A549 (cell line): Measurements from ENCODE around the gene INPP5A. TPM values are rescaled to one million over a fixed set of nuclear protein-coding genes. Genes with fewer than 3 reads are reported as not detected.

Source experiments
- ATAC-seq, 2 experiments: fragments of 200-7000 bp in 1 of 2; fragments of >200 bp in 1 of 2; cut with Nextera tagmentation in 1 of 2; cut with Tn5 transposase in 1 of 2; 3 replicates each; pipeline versions ENCODE4 v1.8.0 to v1.9.1; 2018 to 2020; ENCODE audit warnings: mild to moderate bottlenecking in 1 of 2, moderate library complexity in 1 of 2
- CTCF ChIA-PET: fragments of 300-600 bp; sonication (Branson Sonifier 250); formaldehyde crosslinking; extraction: SDS; loops from one replicate; lab custom pipeline; 2021; ENCODE audit warnings: antibody characterized with exemption, inconsistent platforms; lab: Yijun Ruan, JAX
- POLR2A ChIA-PET: fragments of 350-600 bp; formaldehyde crosslinking; extraction: SDS; loops from one replicate; lab custom pipeline; 2021; ENCODE audit warnings: antibody characterized with exemption, inconsistent platforms; lab: Yijun Ruan, JAX
- DNase-seq, 2 experiments: peaks; one replicate each; pipeline versions ENCODE4 v3.0.0 to v3.0.0-alpha.2; 2011 to 2016; ENCODE audit warnings: low read depth in 1 of 2, low spot score in 1 of 2
- FAIRE-seq: peaks from 2 replicates; lab custom pipeline; 2011; peaks lifted over from hg19 to GRCh38; lab: Jason Lieb, UNC
- H3K27ac ChIP-seq, 2 experiments: fragments of >200 bp; sonication (Bioruptor Twin); formaldehyde crosslinking; 3 replicates each; pipeline ENCODE4 v1.5.1; 2016 to 2017
- H3K4me1 ChIP-seq: fragments of >200 bp; sonication (Bioruptor Twin); formaldehyde crosslinking; 3 replicates; pipeline ENCODE4 v1.6.1; 2016
- H3K4me2 ChIP-seq: fragments of >200 bp; sonication (Bioruptor Twin); formaldehyde crosslinking; 3 replicates; pipeline ENCODE4 v1.6.1; 2016
- H3K4me3 ChIP-seq: fragments of >200 bp; sonication (Bioruptor Twin); formaldehyde crosslinking; 3 replicates; pipeline ENCODE4 v1.5.1; 2016
- H3K9me3 ChIP-seq: fragments of >200 bp; sonication (Bioruptor Twin); formaldehyde crosslinking; 3 replicates; pipeline ENCODE4 v1.6.1; 2016
- CBX8 ChIP-seq: fragments of 200-600 bp; sonication (generic); IDR thresholded peaks from 2 replicates; pipeline ENCODE4 v1.6.1; 2016
- CHD2 ChIP-seq: fragments of 150-350 bp; IDR thresholded peaks from 2 replicates; pipeline ENCODE4 v1.6.1; 2014; ENCODE audit warnings: low read length; ENCODE audit not compliant: partially characterized antibody
- CHD4 ChIP-seq: fragments of 200-600 bp; sonication (generic); IDR thresholded peaks from 2 replicates; pipeline ENCODE4 v1.6.1; 2016; ENCODE audit warnings: antibody characterized with exemption, mild to moderate bottlenecking, borderline replicate concordance
- EHF ChIP-seq: fragments of 250-450 bp; sonication (Bioruptor Pico); IDR thresholded peaks from 2 replicates; pipeline ENCODE4 v1.5.0; 2020; ENCODE audit warnings: mild to moderate bottlenecking
- EHMT2 ChIP-seq: fragments of 200-600 bp; sonication (generic); IDR thresholded peaks from 2 replicates; pipeline ENCODE4 v1.6.1; 2016; ENCODE audit warnings: antibody characterized with exemption, low read depth, mild to moderate bottlenecking, moderate library complexity
- EP300 ChIP-seq, 2 experiments: fragments of >200 bp; sonication (Bioruptor Twin); formaldehyde crosslinking; IDR thresholded peaks; 2 replicates in 1 of 2; 3 replicates in 1 of 2; pipeline ENCODE4 v1.6.1; 2016 to 2017
- GATA3 ChIP-seq: IDR thresholded peaks from 2 replicates; pipeline ENCODE4 v1.6.1; 2012; ENCODE audit warnings: borderline replicate concordance
- HOXB13 ChIP-seq: fragments of 250-450 bp; sonication (Bioruptor Pico); IDR thresholded peaks from 2 replicates; pipeline ENCODE4 v1.5.0; 2020; ENCODE audit warnings: low read depth, mild to moderate bottlenecking, moderate library complexity
- HOXB5 ChIP-seq: fragments of 250-450 bp; sonication (Bioruptor Pico); IDR thresholded peaks from 2 replicates; pipeline ENCODE4 v1.5.0; 2020; ENCODE audit warnings: mild to moderate bottlenecking, moderate library complexity
- KDM1A ChIP-seq: fragments of 200-600 bp; sonication (generic); IDR thresholded peaks from 2 replicates; pipeline ENCODE4 v1.6.1; 2016; ENCODE audit warnings: low read depth, mild to moderate bottlenecking
- MAZ ChIP-seq: fragments of 150-350 bp; IDR thresholded peaks from 2 replicates; pipeline ENCODE4 v1.6.1; 2014; ENCODE audit warnings: antibody characterized with exemption, low read depth, low read length, borderline replicate concordance
- NPAS2 ChIP-seq: fragments of 250-450 bp; sonication (Bioruptor Pico); IDR thresholded peaks from 2 replicates; pipeline ENCODE4 v1.8.0; 2022; ENCODE audit warnings: mild to moderate bottlenecking, moderate library complexity, borderline replicate concordance
- POLR2AphosphoS2 ChIP-seq: conservative IDR thresholded peaks from 2 replicates; pipeline ENCODE4 v1.6.1; 2012; ENCODE audit warnings: low read length, improper control_type of control experiment, inconsistent platforms
- RFX5 ChIP-seq: fragments of 450-650 bp; IDR thresholded peaks from 2 replicates; pipeline ENCODE4 v1.7.1; 2014; ENCODE audit warnings: antibody characterized with exemption, mild to moderate bottlenecking, moderate library complexity
- TFCP2L1 ChIP-seq: fragments of 250-450 bp; sonication (Bioruptor Pico); IDR thresholded peaks from 2 replicates; pipeline ENCODE4 v1.5.0; 2021; ENCODE audit warnings: mild to moderate bottlenecking
- ZSCAN20 ChIP-seq: fragments of 250-450 bp; sonication (Bioruptor Pico); IDR thresholded peaks from 2 replicates; pipeline ENCODE4 v1.8.0; 2022; ENCODE audit warnings: mild to moderate bottlenecking, moderate library complexity
- WGBS: methylation state at CpG from one replicate; pipeline ENCODE4 v1.1.6; 2017; ENCODE audit errors: missing lambda C conversion rate; 5-methylcytosine and 5-hydroxymethylcytosine counted together
- polyA plus RNA-seq, 4 experiments: library from polyadenylated mRNA; depleted of rRNA in 3 of 4; stranded (reverse); fragments of >200 nt; fragmentation: RNase III in 1 of 4; extraction: RNeasy Plus Mini Kit Qiagen cat#74134 plus additional on column Dnase treatment in 1 of 4; gene quantifications; 2 replicates in 3 of 4; 3 replicates in 1 of 4; pipeline ENCODE4 v1.2.3, GENCODE V29; 2011 to 2017
- TF ChIP-seq, protein P1 (sequence below): fragments of 450-650 bp; IDR thresholded peaks from 2 replicates; pipeline ENCODE4 v1.6.1; 2014; ENCODE audit warnings: antibody characterized with exemption
- TF ChIP-seq, protein P2 (sequence below): fragments of 250-450 bp; sonication (Bioruptor Pico); IDR thresholded peaks from 2 replicates; pipeline ENCODE4 v1.5.0; 2020; ENCODE audit warnings: low read depth, mild to moderate bottlenecking, moderate library complexity
- TF ChIP-seq, protein P3 (sequence below): IDR thresholded peaks from 2 replicates; pipeline ENCODE4 v1.6.1; 2012
- TF ChIP-seq, protein P4 (sequence below): fragments of 250-450 bp; sonication (Bioruptor Pico); IDR thresholded peaks from 2 replicates; pipeline ENCODE4 v1.5.0; 2021; ENCODE audit warnings: mild to moderate bottlenecking, moderate library complexity, borderline replicate concordance
- TF ChIP-seq, protein P5 (sequence below): fragments of 150-350 bp; IDR thresholded peaks from 2 replicates; pipeline ENCODE4 v1.6.1; 2014; ENCODE audit warnings: low read depth, mild to moderate bottlenecking, low read length

INPP5A gene
- polyA plus RNA-seq, 2 of the 4 experiments (the other 2 are of a cell fraction) = 13.7 to 15.1 TPM

DNA sequence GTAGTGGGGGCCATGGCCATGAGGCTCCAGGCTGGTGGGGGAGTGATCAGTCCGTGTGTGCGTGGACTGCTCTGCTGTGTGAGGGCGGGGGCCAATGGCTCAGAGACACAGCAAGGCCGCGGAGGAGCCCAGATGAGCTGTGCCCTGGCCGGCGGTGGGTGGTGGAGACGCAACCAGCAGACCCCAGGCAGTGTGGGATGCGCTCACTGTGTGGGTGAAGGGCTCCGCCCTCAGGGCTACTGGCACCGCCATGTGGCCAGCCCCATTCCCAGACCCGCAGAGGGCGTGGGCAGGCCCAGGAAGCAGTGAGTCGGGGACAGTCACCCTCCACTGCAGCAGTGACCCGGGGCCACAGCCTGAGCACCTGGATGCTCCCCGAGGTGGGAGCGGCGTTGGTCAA lies 239.2 kb downstream of the INPP5A start:
- CTCF ChIA-PET = interaction anchor here (3.4 kb wide), 1 partner anchor 122 kb away, joined by 17 read pairs; no protein-coding TSS in a partner anchor

DNA sequence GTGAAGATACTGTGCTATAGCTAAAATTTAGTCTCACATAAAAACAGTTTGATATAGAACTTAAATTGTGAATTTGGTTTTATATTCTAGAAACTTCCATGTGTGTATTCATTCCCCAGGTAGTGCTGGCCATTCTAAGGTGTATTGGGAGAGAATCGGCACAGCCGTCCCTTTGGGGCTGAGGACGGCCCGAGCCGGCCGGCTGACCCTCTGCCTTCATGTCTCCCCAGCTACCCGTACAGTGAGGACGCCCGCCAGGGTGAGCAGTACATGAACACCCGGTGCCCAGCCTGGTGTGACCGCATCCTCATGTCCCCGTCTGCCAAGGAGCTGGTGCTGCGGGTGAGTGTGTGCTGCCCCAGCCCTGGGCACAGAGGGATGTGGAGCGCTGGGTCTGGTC lies 239.9 kb downstream of the INPP5A start:
- FAIRE-seq (no peak), ATAC-seq (no peak)
- Histone ChIP-seq H3K4me1 (peaks cover 14% of the 10 kb centered on the region), H3K27ac (no peak overlapping the region)
- ChIA-PET POLR2A (no interaction called here), CTCF (interaction anchor here (3.4 kb wide), 1 partner anchor 122 kb away, joined by 17 read pairs; no protein-coding TSS in a partner anchor)
- whole genome bisulfite sequencing = 92% methylated on average over 10 of the region's 14 CpGs
- TF ChIP-seq GATA3 = no peak
- TF ChIP-seq, protein P1, sequence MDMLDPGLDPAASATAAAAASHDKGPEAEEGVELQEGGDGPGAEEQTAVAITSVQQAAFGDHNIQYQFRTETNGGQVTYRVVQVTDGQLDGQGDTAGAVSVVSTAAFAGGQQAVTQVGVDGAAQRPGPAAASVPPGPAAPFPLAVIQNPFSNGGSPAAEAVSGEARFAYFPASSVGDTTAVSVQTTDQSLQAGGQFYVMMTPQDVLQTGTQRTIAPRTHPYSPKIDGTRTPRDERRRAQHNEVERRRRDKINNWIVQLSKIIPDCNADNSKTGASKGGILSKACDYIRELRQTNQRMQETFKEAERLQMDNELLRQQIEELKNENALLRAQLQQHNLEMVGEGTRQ = no peak
- no peak for TF ChIP-seq CBX8
- no peak for TF ChIP-seq NPAS2
- no peak for TF ChIP-seq EHMT2
- TF ChIP-seq EHF (CRISPR knock-in tag) = no peak
- no peak for TF ChIP-seq TFCP2L1 (CRISPR knock-in tag)
- no peak for TF ChIP-seq HOXB5 (CRISPR knock-in tag)
- TF ChIP-seq, all 56 proteins: peak for 0
- H3K4me2 ChIP-seq = no peak overlapping the region
- DNase-seq = no peak
- no peaks in the 10 kb centered on the region for H3K9me3 ChIP-seq
- no peak overlapping the region for H3K4me3 ChIP-seq

More for the DNA sequence above, 239.2 kb downstream of the INPP5A start:
- no peak for ATAC-seq
- WGBS = 93% methylated on average over 18 of the region's 18 CpGs
- peaks cover 14% of the 10 kb centered on the region for H3K4me1 ChIP-seq
- no peak for FAIRE-seq
- H3K27ac ChIP-seq = no peak overlapping the region
- no peaks in the 10 kb centered on the region for H3K9me3 ChIP-seq
- H3K4me3 ChIP-seq = no peak overlapping the region
- no peak for TF ChIP-seq RFX5
- TF ChIP-seq ZSCAN20 (CRISPR knock-in tag) = no peak
- TF ChIP-seq, protein P2, sequence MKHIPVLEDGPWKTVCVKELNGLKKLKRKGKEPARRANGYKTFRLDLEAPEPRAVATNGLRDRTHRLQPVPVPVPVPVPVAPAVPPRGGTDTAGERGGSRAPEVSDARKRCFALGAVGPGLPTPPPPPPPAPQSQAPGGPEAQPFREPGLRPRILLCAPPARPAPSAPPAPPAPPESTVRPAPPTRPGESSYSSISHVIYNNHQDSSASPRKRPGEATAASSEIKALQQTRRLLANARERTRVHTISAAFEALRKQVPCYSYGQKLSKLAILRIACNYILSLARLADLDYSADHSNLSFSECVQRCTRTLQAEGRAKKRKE (CRISPR knock-in tag) = no peak
- no peak for TF ChIP-seq EP300 (IDR thresholded peaks at IDR 0.05)
- TF ChIP-seq CHD2 = no peak
- no peak for TF ChIP-seq HOXB5 (CRISPR knock-in tag)
- no peak for TF ChIP-seq KDM1A
- TF ChIP-seq, protein P3, sequence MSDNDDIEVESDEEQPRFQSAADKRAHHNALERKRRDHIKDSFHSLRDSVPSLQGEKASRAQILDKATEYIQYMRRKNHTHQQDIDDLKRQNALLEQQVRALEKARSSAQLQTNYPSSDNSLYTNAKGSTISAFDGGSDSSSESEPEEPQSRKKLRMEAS = no peak
- TF ChIP-seq MAZ = no peak
- TF ChIP-seq, protein P4, sequence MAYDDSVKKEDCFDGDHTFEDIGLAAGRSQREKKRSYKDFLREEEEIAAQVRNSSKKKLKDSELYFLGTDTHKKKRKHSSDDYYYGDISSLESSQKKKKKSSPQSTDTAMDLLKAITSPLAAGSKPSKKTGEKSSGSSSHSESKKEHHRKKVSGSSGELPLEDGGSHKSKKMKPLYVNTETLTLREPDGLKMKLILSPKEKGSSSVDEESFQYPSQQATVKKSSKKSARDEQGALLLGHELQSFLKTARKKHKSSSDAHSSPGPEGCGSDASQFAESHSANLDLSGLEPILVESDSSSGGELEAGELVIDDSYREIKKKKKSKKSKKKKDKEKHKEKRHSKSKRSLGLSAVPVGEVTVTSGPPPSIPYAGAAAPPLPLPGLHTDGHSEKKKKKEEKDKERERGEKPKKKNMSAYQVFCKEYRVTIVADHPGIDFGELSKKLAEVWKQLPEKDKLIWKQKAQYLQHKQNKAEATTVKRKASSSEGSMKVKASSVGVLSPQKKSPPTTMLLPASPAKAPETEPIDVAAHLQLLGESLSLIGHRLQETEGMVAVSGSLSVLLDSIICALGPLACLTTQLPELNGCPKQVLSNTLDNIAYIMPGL (CRISPR knock-in tag) = no peak
- TF ChIP-seq HOXB13 (CRISPR knock-in tag) = no peak
- TF ChIP-seq CHD4 = no peak
- TF ChIP-seq POLR2AphosphoS2 = no peak
- TF ChIP-seq, protein P5, sequence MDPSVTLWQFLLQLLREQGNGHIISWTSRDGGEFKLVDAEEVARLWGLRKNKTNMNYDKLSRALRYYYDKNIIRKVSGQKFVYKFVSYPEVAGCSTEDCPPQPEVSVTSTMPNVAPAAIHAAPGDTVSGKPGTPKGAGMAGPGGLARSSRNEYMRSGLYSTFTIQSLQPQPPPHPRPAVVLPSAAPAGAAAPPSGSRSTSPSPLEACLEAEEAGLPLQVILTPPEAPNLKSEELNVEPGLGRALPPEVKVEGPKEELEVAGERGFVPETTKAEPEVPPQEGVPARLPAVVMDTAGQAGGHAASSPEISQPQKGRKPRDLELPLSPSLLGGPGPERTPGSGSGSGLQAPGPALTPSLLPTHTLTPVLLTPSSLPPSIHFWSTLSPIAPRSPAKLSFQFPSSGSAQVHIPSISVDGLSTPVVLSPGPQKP = no peak
- POLR2A ChIA-PET = no interaction called here
- H3K4me2 ChIP-seq = no peak overlapping the region
- no peak for DNase-seq
